ENCODE data around the gene CPLX3.

DNA sequence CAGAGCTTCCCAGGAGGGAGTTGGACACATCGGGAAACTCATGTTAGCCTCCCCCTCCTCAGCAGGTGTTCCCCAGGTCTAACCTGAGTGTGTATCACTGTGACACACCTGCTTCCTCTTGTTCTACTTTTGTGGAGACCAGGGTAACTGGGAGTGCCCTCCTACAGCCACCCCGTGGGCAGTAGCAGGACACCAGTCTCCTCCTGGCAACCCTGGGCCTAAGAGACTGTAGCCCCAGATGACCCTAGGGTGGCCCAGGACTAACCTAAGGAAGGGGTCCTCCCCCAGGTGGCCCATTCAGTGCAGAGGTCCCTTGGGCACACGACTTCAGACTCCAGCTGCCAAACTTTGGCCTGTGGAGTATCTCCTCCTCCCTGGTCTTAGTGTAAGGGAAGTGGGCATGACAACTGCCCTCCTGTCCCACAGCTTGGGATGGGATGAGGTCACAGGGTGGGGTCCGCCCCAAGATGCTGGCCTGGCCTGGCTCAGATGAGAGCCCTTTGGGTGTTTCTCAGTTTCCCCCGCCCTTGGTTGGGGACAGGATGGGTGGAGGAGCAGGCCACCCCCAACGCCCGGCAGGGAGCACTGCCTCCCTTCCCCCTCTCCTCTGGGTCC is 39.8 kb upstream of the CPLX3 start:
- TF ChIP-seq, protein P1, sequence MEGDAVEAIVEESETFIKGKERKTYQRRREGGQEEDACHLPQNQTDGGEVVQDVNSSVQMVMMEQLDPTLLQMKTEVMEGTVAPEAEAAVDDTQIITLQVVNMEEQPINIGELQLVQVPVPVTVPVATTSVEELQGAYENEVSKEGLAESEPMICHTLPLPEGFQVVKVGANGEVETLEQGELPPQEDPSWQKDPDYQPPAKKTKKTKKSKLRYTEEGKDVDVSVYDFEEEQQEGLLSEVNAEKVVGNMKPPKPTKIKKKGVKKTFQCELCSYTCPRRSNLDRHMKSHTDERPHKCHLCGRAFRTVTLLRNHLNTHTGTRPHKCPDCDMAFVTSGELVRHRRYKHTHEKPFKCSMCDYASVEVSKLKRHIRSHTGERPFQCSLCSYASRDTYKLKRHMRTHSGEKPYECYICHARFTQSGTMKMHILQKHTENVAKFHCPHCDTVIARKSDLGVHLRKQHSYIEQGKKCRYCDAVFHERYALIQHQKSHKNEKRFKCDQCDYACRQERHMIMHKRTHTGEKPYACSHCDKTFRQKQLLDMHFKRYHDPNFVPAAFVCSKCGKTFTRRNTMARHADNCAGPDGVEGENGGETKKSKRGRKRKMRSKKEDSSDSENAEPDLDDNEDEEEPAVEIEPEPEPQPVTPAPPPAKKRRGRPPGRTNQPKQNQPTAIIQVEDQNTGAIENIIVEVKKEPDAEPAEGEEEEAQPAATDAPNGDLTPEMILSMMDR (IDR thresholded peaks at IDR 0.05; ENCODE audit: low read depth, low read length) = no peak
- no peak for TF ChIP-seq POLR2A (IDR thresholded peaks at IDR 0.05; ENCODE audit: extremely low read depth, insufficient read length)
- TF ChIP-seq, protein P2, sequence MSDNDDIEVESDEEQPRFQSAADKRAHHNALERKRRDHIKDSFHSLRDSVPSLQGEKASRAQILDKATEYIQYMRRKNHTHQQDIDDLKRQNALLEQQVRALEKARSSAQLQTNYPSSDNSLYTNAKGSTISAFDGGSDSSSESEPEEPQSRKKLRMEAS (IDR thresholded peaks at IDR 0.05; ENCODE audit: low read depth, low read length) = no peak
- no peak for TF ChIP-seq MYC (IDR thresholded peaks at IDR 0.05; ENCODE audit: low read depth, low read length)

Data from NB4 (cell line).